Activated CD8-positive, alpha-beta T cell treated with anti-CD3 and anti-CD28 coated beads for 36 hours (primary cell): ENCODE measurements around the gene UMPS. TPM values are rescaled to one million over a fixed set of nuclear protein-coding genes. Genes with fewer than 3 reads are reported as not detected.
"Not testable (repeated sequence)": the region's sequence is repeated elsewhere in the genome, so short reads cannot be mapped to it uniquely, and the experiment has no call there.

Experiments
- ATAC-seq: fragments of 200-7000 bp; cut with Tn5 transposase; one replicate; pipeline ENCODE4 v1.10.0; 2021; ENCODE audit warnings: mild to moderate bottlenecking, moderate library complexity
- CTCF ChIA-PET: fragments of 350-600 bp; sonication (Branson Sonifier 250); formaldehyde crosslinking; loops from one replicate; lab custom pipeline; 2021; ENCODE audit warnings: antibody characterized with exemption; lab: Charles Lee
- POLR2A ChIA-PET: fragments of 350-600 bp; sonication (Branson Sonifier 250); formaldehyde crosslinking; loops from one replicate; lab custom pipeline; 2021; ENCODE audit warnings: antibody characterized with exemption; lab: Charles Lee
- DNase-seq: peaks from one replicate; pipeline ENCODE4 v3.0.0-alpha.2; 2020
- H3K27ac Mint-ChIP-seq: one replicate; pipeline ENCODE4 v1.8.0; 2021; ENCODE audit warnings: mild to moderate bottlenecking, mixed read lengths
- H3K27me3 Mint-ChIP-seq: one replicate; pipeline ENCODE4 v1.8.0; 2021; ENCODE audit warnings: mixed read lengths
- H3K36me3 Mint-ChIP-seq: one replicate; pipeline ENCODE4 v1.8.0; 2021; ENCODE audit warnings: low read depth, mixed read lengths
- H3K4me1 Mint-ChIP-seq: one replicate; pipeline ENCODE4 v1.8.0; 2021; ENCODE audit warnings: low read depth, mixed read lengths
- H3K4me3 Mint-ChIP-seq: one replicate; pipeline ENCODE4 v1.8.0; 2021; ENCODE audit warnings: mild to moderate bottlenecking, moderate library complexity, mixed read lengths
- H3K9me3 Mint-ChIP-seq: one replicate; pipeline ENCODE4 v1.8.0; 2021; ENCODE audit warnings: mixed read lengths
- intact Hi-C: fragments of 100-400 bp; cut with micrococcal nuclease; formaldehyde crosslinking; loops from one replicate; pipeline ENCODE4 v1.10.0; 2022
- total RNA-seq, 2 experiments: library from RNA; stranded (reverse); gene quantifications; one replicate each; pipeline ENCODE4 v1.2.3, GENCODE V29; 2021
- TF ChIP-seq, protein P1 (sequence below): fragments of 200-600 bp; IDR thresholded peaks from one replicate; pipeline ENCODE4 v1.8.0; 2022; ENCODE audit warnings: antibody characterized with exemption, mild to moderate bottlenecking

Gene UMPS
- total RNA-seq, 2 experiments from 2014 or later = 41.7 to 53.1 TPM

DNA sequence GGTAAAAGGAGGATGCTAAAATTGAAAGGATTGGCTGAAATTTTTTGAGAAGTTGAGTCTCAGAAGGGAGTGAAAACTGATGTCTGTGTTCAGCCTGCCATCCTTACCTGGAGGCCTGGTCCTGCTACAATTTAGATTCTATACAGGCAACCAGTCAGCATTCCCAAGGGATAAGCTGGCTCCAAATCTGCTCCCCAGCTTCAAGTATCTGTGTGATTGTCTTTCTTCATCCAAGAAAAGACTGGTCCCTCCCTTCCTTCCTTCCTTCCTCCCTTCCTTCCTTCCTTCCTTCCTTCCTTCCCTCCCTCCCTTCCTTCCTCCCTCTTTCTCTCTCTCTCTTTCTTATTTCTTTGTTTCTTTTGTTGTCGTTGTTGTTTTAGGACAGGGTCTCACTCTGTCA, 24.7 kb upstream of the UMPS start:
- CTCF ChIA-PET = interaction anchor here (1.1 kb wide), 1 partner anchor 16 kb away, joined by 5 read pairs; no protein-coding TSS in a partner anchor
- intact Hi-C loops = no loop called here
- Mint-ChIP-seq H3K4me1 (no peaks in the 10 kb centered on the region), H3K4me3 (no peak overlapping the region), H3K27me3 (peaks cover 44% of the 10 kb centered on the region), H3K27ac (no peak overlapping the region), H3K9me3 (no peaks in the 10 kb centered on the region), H3K36me3 (no peaks in the 10 kb centered on the region)
- POLR2A ChIA-PET = no interaction called here
- TF ChIP-seq, protein P1, sequence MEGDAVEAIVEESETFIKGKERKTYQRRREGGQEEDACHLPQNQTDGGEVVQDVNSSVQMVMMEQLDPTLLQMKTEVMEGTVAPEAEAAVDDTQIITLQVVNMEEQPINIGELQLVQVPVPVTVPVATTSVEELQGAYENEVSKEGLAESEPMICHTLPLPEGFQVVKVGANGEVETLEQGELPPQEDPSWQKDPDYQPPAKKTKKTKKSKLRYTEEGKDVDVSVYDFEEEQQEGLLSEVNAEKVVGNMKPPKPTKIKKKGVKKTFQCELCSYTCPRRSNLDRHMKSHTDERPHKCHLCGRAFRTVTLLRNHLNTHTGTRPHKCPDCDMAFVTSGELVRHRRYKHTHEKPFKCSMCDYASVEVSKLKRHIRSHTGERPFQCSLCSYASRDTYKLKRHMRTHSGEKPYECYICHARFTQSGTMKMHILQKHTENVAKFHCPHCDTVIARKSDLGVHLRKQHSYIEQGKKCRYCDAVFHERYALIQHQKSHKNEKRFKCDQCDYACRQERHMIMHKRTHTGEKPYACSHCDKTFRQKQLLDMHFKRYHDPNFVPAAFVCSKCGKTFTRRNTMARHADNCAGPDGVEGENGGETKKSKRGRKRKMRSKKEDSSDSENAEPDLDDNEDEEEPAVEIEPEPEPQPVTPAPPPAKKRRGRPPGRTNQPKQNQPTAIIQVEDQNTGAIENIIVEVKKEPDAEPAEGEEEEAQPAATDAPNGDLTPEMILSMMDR = no peak
- ATAC-seq = no peak
- no peak for DNase-seq

DNA sequence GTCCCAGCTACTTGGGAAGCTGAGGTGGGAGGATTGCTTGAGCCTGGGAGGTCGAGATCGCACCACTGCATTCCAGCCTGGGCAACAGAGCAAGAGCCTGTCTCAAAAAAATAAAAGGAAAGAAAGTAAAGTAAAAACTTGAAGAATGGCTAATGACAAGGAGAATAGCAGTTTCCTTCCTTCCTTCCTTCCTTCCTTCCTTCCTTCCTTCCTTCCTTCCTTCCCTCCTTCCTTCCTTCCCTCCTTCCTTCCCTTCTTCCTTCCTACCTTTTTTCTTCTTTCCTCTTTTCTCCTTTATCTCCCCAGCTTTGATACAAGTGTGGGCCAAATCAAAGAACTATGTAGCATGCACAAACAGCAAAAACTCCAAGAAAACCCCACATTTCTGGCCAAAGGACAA, 23.0 kb upstream of the UMPS start:
- H3K4me1 Mint-ChIP-seq, H3K27ac Mint-ChIP-seq, ATAC-seq, H3K36me3 Mint-ChIP-seq, H3K4me3 Mint-ChIP-seq, DNase-seq, intact Hi-C loops, H3K9me3 Mint-ChIP-seq, POLR2A ChIA-PET: not testable (repeated sequence)
- CTCF ChIA-PET = interaction anchor here (0.9 kb wide), 1 partner anchor 18 kb away, joined by 3 read pairs; no protein-coding TSS in a partner anchor
- H3K27me3 Mint-ChIP-seq = peaks cover 45% of the 10 kb centered on the region

DNA sequence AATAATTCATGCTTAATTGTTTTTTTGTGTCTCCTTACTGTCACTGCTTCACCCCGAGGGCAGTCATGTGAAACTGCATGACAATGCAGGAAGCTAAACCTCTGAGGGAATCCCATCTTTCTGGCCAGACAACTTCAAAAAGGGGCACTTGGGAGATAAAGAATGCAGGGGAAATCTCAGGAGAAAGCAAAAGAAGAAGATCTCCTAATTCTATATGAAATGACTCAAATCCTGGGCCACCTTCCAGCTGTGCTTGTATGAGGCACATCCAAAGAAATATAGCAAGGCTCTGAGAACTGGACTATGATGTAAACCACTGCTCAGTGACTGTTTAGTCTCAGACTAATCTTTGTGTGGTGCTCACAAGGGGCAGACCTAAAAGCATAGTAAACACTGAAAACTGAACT, 22.6 kb upstream of the UMPS start:
- TF ChIP-seq, protein P1 = no peak
- ATAC-seq (no peak), DNase-seq (no peak)
- Mint-ChIP-seq H3K9me3 (no peaks in the 10 kb centered on the region), H3K4me3 (no peak overlapping the region), H3K36me3 (no peaks in the 10 kb centered on the region), H3K27ac (no peak overlapping the region), H3K27me3 (peaks cover 42% of the 10 kb centered on the region), H3K4me1 (no peaks in the 10 kb centered on the region)
- intact Hi-C loops = no loop called here
- ChIA-PET CTCF (interaction anchor here (0.9 kb wide), 1 partner anchor 19 kb away, joined by 3 read pairs; no protein-coding TSS in a partner anchor), POLR2A (interaction anchor here (1.2 kb wide), 1 partner anchor 39 kb away, joined by 3 read pairs; no protein-coding TSS in a partner anchor)

DNA sequence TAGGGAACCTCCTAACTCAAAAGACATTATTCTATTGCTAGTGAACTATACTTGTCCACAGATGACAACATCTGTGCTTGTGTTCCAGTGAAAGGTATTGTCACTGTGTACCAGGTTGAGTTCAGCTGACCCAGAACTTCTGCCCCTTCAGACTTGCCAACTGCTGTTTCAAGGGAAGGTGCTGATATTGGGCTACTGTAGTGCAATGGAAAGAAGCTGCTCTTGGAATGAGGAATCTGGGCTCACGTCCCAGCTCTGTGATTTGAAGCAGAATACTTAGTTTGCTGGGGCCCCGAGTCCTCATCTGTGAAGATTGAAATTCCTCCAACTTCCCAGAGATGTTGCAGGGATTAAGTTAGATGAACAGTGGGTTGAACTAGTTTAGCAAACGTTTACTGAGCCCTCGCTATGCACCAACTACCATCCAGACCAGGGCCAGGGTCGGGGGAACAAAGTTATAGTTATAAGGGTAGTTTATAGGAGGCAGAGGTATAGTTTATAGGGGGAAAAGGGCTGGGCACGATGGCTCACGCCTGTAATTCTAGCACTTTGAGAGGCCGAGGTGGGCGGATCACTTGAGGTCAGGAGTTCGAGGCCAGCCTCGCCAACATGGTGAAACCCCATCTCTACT, 15.9 kb upstream of the UMPS start:
- H3K4me3 Mint-ChIP-seq = no peak overlapping the region
- H3K27me3 Mint-ChIP-seq = peaks cover 15% of the 10 kb centered on the region
- no peak for ATAC-seq
- DNase-seq = no peak
- H3K27ac Mint-ChIP-seq = no peak overlapping the region
- no peaks in the 10 kb centered on the region for H3K9me3 Mint-ChIP-seq
- ChIA-PET POLR2A (interaction anchor here (0.7 kb wide), 1 partner anchor 14 kb away, joined by 3 read pairs; no protein-coding TSS in a partner anchor), CTCF (interaction anchor here (1.4 kb wide), 1 partner anchor 25 kb away, joined by 5 read pairs; no protein-coding TSS in a partner anchor)
- intact Hi-C loops = no loop called here
- H3K4me1 Mint-ChIP-seq = no peaks in the 10 kb centered on the region
- H3K36me3 Mint-ChIP-seq = no peaks in the 10 kb centered on the region
- TF ChIP-seq, protein P1 = no peak

DNA sequence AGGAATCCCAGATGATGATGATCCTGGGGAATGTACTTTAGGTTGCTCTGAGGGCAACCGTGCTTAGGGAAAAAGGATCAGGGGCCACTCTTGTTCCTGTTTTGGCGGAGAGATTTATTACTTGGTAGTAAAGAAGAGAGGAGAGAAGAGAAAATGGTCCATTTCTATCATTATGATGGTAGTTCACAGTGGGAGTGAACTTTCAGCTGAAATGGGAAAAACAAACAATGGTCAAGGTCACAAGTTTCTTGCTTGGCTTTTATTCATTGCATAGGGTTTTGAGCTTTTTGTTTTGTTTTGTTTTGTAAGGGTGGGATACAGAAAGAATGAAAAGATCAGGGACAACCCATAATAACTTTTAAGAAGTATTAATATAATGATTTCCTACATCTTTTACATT, 7.7 kb upstream of the UMPS start:
- peaks cover 35% of the 10 kb centered on the region for H3K27me3 Mint-ChIP-seq
- no peak overlapping the region for H3K4me3 Mint-ChIP-seq
- CTCF ChIA-PET = interaction anchor here (1.3 kb wide), 1 partner anchor 163 kb away, joined by 3 read pairs; no protein-coding TSS in a partner anchor
- POLR2A ChIA-PET = no interaction called here
- no peaks in the 10 kb centered on the region for H3K4me1 Mint-ChIP-seq
- DNase-seq (no peak), ATAC-seq (no peak)
- TF ChIP-seq, protein P1 = no peak
- no peaks in the 10 kb centered on the region for H3K36me3 Mint-ChIP-seq
- H3K9me3 Mint-ChIP-seq = no peaks in the 10 kb centered on the region
- intact Hi-C loops = no loop called here
- no peak overlapping the region for H3K27ac Mint-ChIP-seq
